GM12878 (cell line): ENCODE results near the gene RNF130. TPM values are rescaled to one million over a fixed set of nuclear protein-coding genes. Genes with fewer than 3 reads are reported as not detected.

Source experiments
- ATAC-seq: fragments of 200-7000 bp; cut with Tn5 transposase; 3 replicates; pipeline ENCODE4 v1.9.1; 2020; ENCODE audit warnings: mild to moderate bottlenecking, moderate library complexity
- BruUV-seq: library from RNA; stranded (reverse); fragments of 400-500 nt; replicated peaks from 2 replicates; lab custom pipeline; 2021; lab: Mats Ljungman, UMichigan
- CTCF ChIA-PET: fragments of 300-600 bp; sonication (Branson Sonifier 250); formaldehyde crosslinking; extraction: SDS; loops from one replicate; lab custom pipeline; 2021; ENCODE audit warnings: inconsistent platforms; lab: Yijun Ruan, JAX
- POLR2A ChIA-PET: fragments of 350-600 bp; formaldehyde crosslinking; extraction: SDS; loops from one replicate; lab custom pipeline; 2021; ENCODE audit warnings: inconsistent platforms; lab: Charles Lee
- RAD21 ChIA-PET: fragments of 300-600 bp; sonication (Branson Sonifier 250); formaldehyde crosslinking; loops from one replicate; lab custom pipeline; 2023; ENCODE audit warnings: antibody characterized with exemption; ENCODE audit not compliant: unreplicated experiment; lab: Charles Lee
- SMC1A ChIA-PET: fragments of 300-600 bp; sonication (Branson Sonifier 250); formaldehyde crosslinking; loops from one replicate; lab custom pipeline; 2023; ENCODE audit not compliant: unreplicated experiment, uncharacterized antibody; lab: Charles Lee
- DNase-seq: peaks from one replicate; pipeline ENCODE4 v3.0.0-alpha.2; 2011; ENCODE audit warnings: low read depth, low spot score
- FAIRE-seq: peaks from 3 replicates; lab custom pipeline; 2011; peaks lifted over from hg19 to GRCh38; lab: Jason Lieb, UNC
- H2AFZ ChIP-seq: 2 replicates; pipeline ENCODE4 v1.6.0; 2011; ENCODE audit warnings: low read depth, low read length, control low read depth; ENCODE audit not compliant: control insufficient read depth
- H3K27ac ChIP-seq: 2 replicates; pipeline ENCODE4 v1.5.1; 2011; ENCODE audit warnings: control low read depth; ENCODE audit not compliant: control insufficient read depth, insufficient read depth
- H3K27me3 ChIP-seq, 2 experiments: replicated peaks in 1 of 2; 2 replicates each; pipeline versions ENCODE4 v1.6.0 to v1.6.1; 2011; ENCODE audit warnings: low read length in 1 of 2; ENCODE audit not compliant: control insufficient read depth in 2 of 2, insufficient read depth in 2 of 2
- H3K36me3 ChIP-seq, 2 experiments: 2 replicates each; pipeline ENCODE4 v1.5.1; 2011; ENCODE audit warnings: low read length in 1 of 2; ENCODE audit not compliant: control insufficient read depth in 2 of 2, insufficient read depth in 2 of 2
- H3K4me1 ChIP-seq: 2 replicates; pipeline ENCODE4 v1.6.1; 2011; ENCODE audit warnings: mild to moderate bottlenecking, low read length, moderate library complexity, mixed read lengths; ENCODE audit not compliant: control insufficient read depth, insufficient read depth
- H3K4me2 ChIP-seq: 2 replicates; pipeline ENCODE4 v1.6.0; 2011; ENCODE audit warnings: control low read depth; ENCODE audit not compliant: control insufficient read depth, insufficient read depth
- H3K4me3 ChIP-seq: fragments of 200-600 bp; sonication (generic); 2 replicates; pipeline ENCODE4 v1.5.1; 2016
- H3K79me2 ChIP-seq: 2 replicates; pipeline ENCODE4 v1.6.0; 2011; ENCODE audit warnings: low read length; ENCODE audit not compliant: control insufficient read depth, insufficient read depth
- H3K9ac ChIP-seq: 2 replicates; pipeline ENCODE4 v1.8.0; 2011; ENCODE audit warnings: low read length, control low read depth, mixed read lengths; ENCODE audit not compliant: control insufficient read depth, insufficient read depth
- H3K9me3 ChIP-seq: replicated peaks from 3 replicates; pipeline ENCODE4 v1.5.1; 2011; ENCODE audit warnings: mild to moderate bottlenecking, low read length; ENCODE audit not compliant: control insufficient read depth, insufficient read depth
- H4K20me1 ChIP-seq: 2 replicates; pipeline ENCODE4 v1.6.0; 2011; ENCODE audit not compliant: control insufficient read depth, insufficient read depth
- BRCA1 ChIP-seq: IDR thresholded peaks from 2 replicates; pipeline ENCODE4 v1.6.1; 2011; ENCODE audit warnings: low read depth, low read length, improper control_type of control experiment
- CBX3 ChIP-seq: fragments of 200-600 bp; sonication (generic); IDR thresholded peaks from 2 replicates; pipeline ENCODE4 v1.6.1; 2016; ENCODE audit warnings: low read depth, borderline replicate concordance
- CHD2 ChIP-seq: IDR thresholded peaks from 2 replicates; pipeline ENCODE4 v1.6.1; 2011; ENCODE audit warnings: low read depth, low read length, improper control_type of control experiment, borderline replicate concordance
- DPF2 ChIP-seq: fragments of 450-650 bp; IDR thresholded peaks from 2 replicates; pipeline ENCODE4 v1.6.1; 2017; ENCODE audit warnings: mild to moderate bottlenecking
- GATAD2B ChIP-seq: fragments of 450-650 bp; conservative IDR thresholded peaks from 2 replicates; pipeline ENCODE4 v1.6.1; 2017; ENCODE audit warnings: low read depth, mild to moderate bottlenecking, moderate library complexity
- HCFC1 ChIP-seq: fragments of 150-350 bp; IDR thresholded peaks from 2 replicates; pipeline ENCODE4 v1.6.1; 2014; ENCODE audit warnings: low read length
- JUND ChIP-seq: IDR thresholded peaks from 2 replicates; pipeline ENCODE4 v1.6.1; 2012; ENCODE audit warnings: low read depth, mild to moderate bottlenecking, low read length, improper control_type of control experiment, moderate library complexity
- NBN ChIP-seq: fragments of 450-650 bp; IDR thresholded peaks from 2 replicates; pipeline ENCODE4 v1.6.1; 2016
- PML ChIP-seq: IDR thresholded peaks from 2 replicates; pipeline ENCODE4 v1.6.1; 2012; ENCODE audit warnings: low read length, inconsistent platforms
- POLR2AphosphoS2 ChIP-seq: IDR thresholded peaks from 2 replicates; pipeline ENCODE4 v1.6.1; 2011; ENCODE audit warnings: low read depth, mild to moderate bottlenecking, low read length, improper control_type of control experiment, moderate library complexity
- SMAD1 ChIP-seq: fragments of 450-650 bp; IDR thresholded peaks from 2 replicates; pipeline ENCODE4 v1.6.1; 2018; ENCODE audit warnings: mild to moderate bottlenecking, low read depth; ENCODE audit not compliant: partially characterized antibody
- TBL1XR1 ChIP-seq: IDR thresholded peaks from 2 replicates; pipeline ENCODE4 v1.6.1; 2012; ENCODE audit warnings: low read depth, low read length, improper control_type of control experiment
- YBX1 ChIP-seq: fragments of 450-650 bp; IDR thresholded peaks from 2 replicates; pipeline ENCODE4 v1.6.1; 2016; ENCODE audit warnings: antibody characterized with exemption
- ZNF274 ChIP-seq: IDR thresholded peaks from one replicate; pipeline ENCODE4 v1.8.0; 2011; ENCODE audit not compliant: insufficient read length, insufficient read depth
- ZNF384 ChIP-seq: IDR thresholded peaks from 2 replicates; pipeline ENCODE4 v1.6.1; 2012; ENCODE audit warnings: low read depth, mild to moderate bottlenecking, low read length, improper control_type of control experiment, borderline replicate concordance
- ZNF592 ChIP-seq: fragments of 450-650 bp; IDR thresholded peaks from 2 replicates; pipeline ENCODE4 v1.6.1; 2017; ENCODE audit warnings: mild to moderate bottlenecking, moderate library complexity
- ZNF622 ChIP-seq: fragments of 450-650 bp; IDR thresholded peaks from 2 replicates; pipeline ENCODE4 v1.6.1; 2017; ENCODE audit warnings: mild to moderate bottlenecking, inconsistent platforms
- WGBS: methylation state at CpG from one replicate; pipeline ENCODE4 v1.1.6; 2016; ENCODE audit warnings: low lambda C conversion rate; ENCODE audit not compliant: insufficient replicate concordance, insufficient coverage; ENCODE audit errors: missing lambda C conversion rate; 5-methylcytosine and 5-hydroxymethylcytosine counted together
- in situ Hi-C: fragments of 300-500 bp; cut with MboI; formaldehyde crosslinking; loops from 9 replicates; pipeline ENCODE4 v1.14.3; 2018; ENCODE audit warnings: mixed read lengths
- intact Hi-C: fragments of 100-400 bp; cut with micrococcal nuclease; formaldehyde crosslinking; loops from one replicate; pipeline ENCODE4 v1.14.2; 2022; ENCODE audit not compliant: unreplicated experiment
- polyA plus RNA-seq, 11 experiments: library from polyadenylated mRNA; depleted of rRNA in 4 of 11; unstranded in 6 of 11; stranded (reverse) in 5 of 11; fragments of >200 nt; fragmentation: Nextera tagmentation in 4 of 11; fragmentation: Illumina TruSeq in 1 of 11; extraction: Ambion mirVana in 4 of 11; extraction: Trizol in 1 of 11; gene quantifications; 1 replicate in 1 of 11; 2 replicates in 10 of 11; pipeline versions ENCODE4 v1.2.1 to v1.2.3, GENCODE V29; 2011 to 2016; ENCODE audit warnings: inconsistent platforms in 2 of 11, missing spikeins in 2 of 11, low read depth in 1 of 11
- total RNA-seq, 4 experiments: library from RNA; depleted of rRNA in 3 of 4; stranded (reverse); fragments of >200 nt in 3 of 4; fragmentation: Illumina TruSeq in 1 of 4; extraction: Trizol in 1 of 4; gene quantifications; 2 replicates each; pipeline versions ENCODE4 v1.2.1 to v1.2.3, GENCODE V29; 2013 to 2021

Gene RNF130
- total and polyA plus RNA-seq, 10 of the 15 experiments (the other 5 are each of a cell fraction or from before 2014, with no cell fraction given): 0.04 to 0.36 (median 0.11) TPM; not detected in 1

DNA sequence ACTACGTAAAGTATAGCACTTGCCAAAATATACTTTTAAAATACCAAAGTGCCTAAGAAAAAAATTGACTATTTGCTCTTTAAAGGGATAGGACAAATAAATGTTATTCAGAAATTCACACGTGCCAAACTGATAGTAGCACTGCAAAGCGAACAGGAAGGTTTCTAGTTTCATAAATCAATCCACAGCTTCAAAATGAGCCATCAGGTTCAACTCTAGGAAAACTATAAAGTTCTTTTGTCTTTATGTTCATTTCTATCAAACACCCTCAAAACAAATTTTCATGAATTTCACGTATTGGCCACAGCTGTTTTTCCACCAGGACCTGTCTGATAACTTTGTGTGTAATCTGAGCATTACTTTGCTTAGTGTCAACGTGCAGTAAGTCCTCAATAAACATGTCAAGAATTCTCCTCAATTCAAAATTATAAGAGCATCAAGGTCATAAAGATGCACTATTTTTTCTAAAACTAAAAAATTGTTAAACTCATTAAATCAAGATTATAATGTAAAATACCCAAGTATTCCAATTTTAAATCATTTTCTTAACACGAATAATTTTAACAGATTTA lies 3.0 kb downstream of the RNF130 start:
- no peaks in the 10 kb centered on the region for H4K20me1 ChIP-seq
- CTCF ChIA-PET: interaction anchor here (0.7 kb wide), 2 partner anchors 11 to 16 kb away, joined by 3 read pairs; no protein-coding TSS in a partner anchor

DNA sequence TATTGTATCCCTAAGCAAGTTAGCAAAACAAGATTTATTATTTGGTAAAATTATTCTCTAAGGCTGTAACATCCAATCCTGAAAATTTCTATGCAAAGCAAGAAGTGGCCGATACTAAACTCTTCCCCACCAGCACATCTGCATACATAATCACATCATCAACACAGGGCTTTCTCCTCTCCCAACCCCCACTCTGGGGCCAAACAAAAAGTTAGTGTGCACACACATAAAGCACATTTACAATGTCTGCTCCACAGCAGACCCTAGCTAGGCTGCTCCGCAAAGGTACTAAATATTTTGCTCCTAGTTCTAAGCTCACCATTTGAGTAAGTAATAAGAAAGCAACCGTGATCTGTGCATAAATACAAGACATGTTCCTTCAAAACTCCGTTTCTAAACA lies 3.6 kb downstream of the RNF130 start:
- FAIRE-seq: no peak
- no peak overlapping the region for H3K4me2 ChIP-seq
- no peak for TF ChIP-seq PML
- no peak for TF ChIP-seq DPF2
- TF ChIP-seq CHD2: no peak
- TF ChIP-seq YBX1: no peak
- TF ChIP-seq GATAD2B: no peak
- TF ChIP-seq HCFC1: no peak
- TF ChIP-seq ZNF592: no peak
- TF ChIP-seq CBX3: no peak
- TF ChIP-seq JUND: no peak
- TF ChIP-seq POLR2AphosphoS2: no peak
- TF ChIP-seq SMAD1: no peak
- no peak for TF ChIP-seq ZNF384
- TF ChIP-seq TBL1XR1: no peak
- no peak for TF ChIP-seq BRCA1

More for the DNA sequence above, 3.0 kb downstream of the RNF130 start:
- FAIRE-seq: no peak
- POLR2A ChIA-PET: no interaction called here
- TF ChIP-seq NBN: no peak
- no peak for TF ChIP-seq ZNF622
- no peak for TF ChIP-seq ZNF274
- TF ChIP-seq, all 136 proteins: peak for 0
- no peaks in the 10 kb centered on the region for H3K36me3 ChIP-seq
- no peak overlapping the region for H3K4me2 ChIP-seq
- H3K4me3 ChIP-seq: peak overlapping the region; percentile 2; the same call in 1 of the 2 replicates
- no peaks in the 10 kb centered on the region; the same call in 1 of the 2 replicates for H3K79me2 ChIP-seq
- no peak overlapping the region for H3K9ac ChIP-seq
- WGBS: 4% methylated on average over 6 of the region's 6 CpGs
- peaks cover 4% of the 10 kb centered on the region; the same call in 2 of the 3 replicates for H3K9me3 ChIP-seq
- ATAC-seq (no peak), DNase-seq (no peak)
- H3K27me3 ChIP-seq: peaks cover 4 to 7% of the 10 kb centered on the region in 2 experiments; a peak in 3 of 4 replicates
- in situ Hi-C loops (no loop called here), intact Hi-C loops (no loop called here)
- RAD21 ChIA-PET: no interaction called here
- H2AFZ ChIP-seq: no peak overlapping the region
- H3K27ac ChIP-seq: no peak overlapping the region
- no TSS peak for BruUV-seq
- no peaks in the 10 kb centered on the region for H3K4me1 ChIP-seq
- SMC1A ChIA-PET: no interaction called here

More for the DNA sequence above, 3.6 kb downstream of the RNF130 start:
- in situ Hi-C loops: no loop called here
- Histone ChIP-seq H3K27ac (no peak overlapping the region), H3K9ac (no peak overlapping the region), H3K36me3 (no peaks in the 10 kb centered on the region), H3K4me1 (no peaks in the 10 kb centered on the region), H3K9me3 (peaks cover 4% of the 10 kb centered on the region; the same call in 2 of the 3 replicates), H2AFZ (no peak overlapping the region), H3K27me3 (peaks cover 4 to 7% of the 10 kb centered on the region in 2 experiments; a peak in 3 of 4 replicates), H4K20me1 (no peaks in the 10 kb centered on the region), H3K4me3 (no peak overlapping the region), H3K79me2 (no peaks in the 10 kb centered on the region; the same call in 1 of the 2 replicates)
- no TSS peak for BruUV-seq
- intact Hi-C loops: no loop called here
- CTCF ChIA-PET: interaction anchor here (0.7 kb wide), 1 partner anchor 12 kb away, joined by 3 read pairs; no protein-coding TSS in a partner anchor
- 31% methylated on average over 4 of the region's 4 CpGs for WGBS
- SMC1A ChIA-PET: no interaction called here
- DNase-seq (no peak), ATAC-seq (no peak)
- POLR2A ChIA-PET: no interaction called here
- RAD21 ChIA-PET: no interaction called here
